Gastroesophageal sphincter (tissue), 2 donors: Measurements from ENCODE around the gene SLC40A1.

Experiments
- EP300 ChIP-seq: sonication (generic); formaldehyde crosslinking; IDR thresholded peaks from one replicate; pipeline ENCODE4 v1.6.1; 2017; ENCODE audit warnings: antibody characterized with exemption, mild to moderate bottlenecking
- POLR2A ChIP-seq, 2 donors: fragments of 450-650 bp; IDR thresholded peaks; one replicate each; pipeline ENCODE4 v1.6.1; 2017; ENCODE audit warnings: antibody characterized with exemption in 2 of 2, mild to moderate bottlenecking in 2 of 2, moderate library complexity in 1 of 2

DNA sequence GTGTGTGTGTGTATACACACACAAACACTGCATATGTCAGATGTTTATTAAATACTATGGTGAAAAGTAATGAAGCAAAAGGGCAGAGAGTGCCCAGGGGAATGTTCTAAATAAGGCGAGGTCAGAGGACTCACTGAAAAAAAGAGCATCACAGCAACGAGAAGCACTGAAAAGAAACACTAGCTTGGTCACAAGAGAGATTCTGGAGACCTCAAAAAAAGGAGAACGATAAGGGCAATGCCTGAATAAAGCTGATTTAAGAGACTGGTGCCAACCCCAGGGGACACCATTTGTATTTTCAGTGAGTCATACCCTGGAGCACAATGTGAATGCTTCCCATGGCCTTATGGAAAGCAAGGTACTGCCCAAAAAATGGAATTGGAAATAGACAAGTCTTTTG lies 14.5 kb downstream of the SLC40A1 start:
- TF ChIP-seq EP300 (no peak), POLR2A (IDR thresholded peaks at IDR 0.05) (no peak)
